ENCODE results near the gene PLA2G4A.

Gene PLA2G4A

GRCh38 chr1:186980400-186980799 is 151.7 kb downstream of the PLA2G4A start:
- DNase-seq (ENCODE audit: extremely low read depth, low read depth), result no peak

GRCh38 chr1:186982116-186982515 is 153.4 kb downstream of the PLA2G4A start:
- no peak for DNase-seq (ENCODE audit: extremely low read depth, low read depth)
- TF ChIP-seq CTCF (IDR thresholded peaks at IDR 0.05; ENCODE audit: low read depth, low read length, missing control alignments), result no peak
- no peak overlapping the region for H3K4me3 ChIP-seq (replicated peaks; ENCODE audit: low read depth, low read length)

More at GRCh38 chr1:186980400-186980799, 151.7 kb downstream of the PLA2G4A start:
- no peak for TF ChIP-seq CTCF (IDR thresholded peaks at IDR 0.05; ENCODE audit: low read depth, low read length, missing control alignments)
- no peak overlapping the region for H3K4me3 ChIP-seq (replicated peaks; ENCODE audit: low read depth, low read length)

- TF ChIP-seq CTCF (IDR thresholded peaks at IDR 0.05; ENCODE audit: low read depth, low read length, missing control alignments), result no peak
- no peak overlapping the region for H3K4me3 ChIP-seq (replicated peaks; ENCODE audit: low read depth, low read length)
- no peak for DNase-seq (ENCODE audit: extremely low read depth, low read depth)
Observed at GRCh38 chr1:186983327-186983726, 154.6 kb downstream of the PLA2G4A start.

- no peak for TF ChIP-seq CTCF (IDR thresholded peaks at IDR 0.05; ENCODE audit: low read depth, low read length, missing control alignments)
- no peak overlapping the region for H3K4me3 ChIP-seq (replicated peaks; ENCODE audit: low read depth, low read length)
- no peak for DNase-seq (ENCODE audit: extremely low read depth, low read depth)
Observed at GRCh38 chr1:186984959-186985358, 156.2 kb downstream of the PLA2G4A start.

GRCh38 chr1:186985889-186986491 is 157.2 kb downstream of the PLA2G4A start:
- DNase-seq (ENCODE audit: extremely low read depth, low read depth), result peak; percentile 49
- no peak overlapping the region for H3K4me3 ChIP-seq (replicated peaks; ENCODE audit: low read depth, low read length)
- peak; percentile 51 for TF ChIP-seq CTCF (IDR thresholded peaks at IDR 0.05; ENCODE audit: low read depth, low read length, missing control alignments)

GRCh38 chr1:186987065-186987464 is 158.3 kb downstream of the PLA2G4A start:
- TF ChIP-seq CTCF (IDR thresholded peaks at IDR 0.05; ENCODE audit: low read depth, low read length, missing control alignments), result no peak
- H3K4me3 ChIP-seq (replicated peaks; ENCODE audit: low read depth, low read length), result no peak overlapping the region
- DNase-seq (ENCODE audit: extremely low read depth, low read depth), result no peak

GRCh38 chr1:186987769-186988168 is 159.0 kb downstream of the PLA2G4A start:
- H3K4me3 ChIP-seq (replicated peaks; ENCODE audit: low read depth, low read length), result no peak overlapping the region
- DNase-seq (ENCODE audit: extremely low read depth, low read depth), result no peak
- TF ChIP-seq CTCF (IDR thresholded peaks at IDR 0.05; ENCODE audit: low read depth, low read length, missing control alignments), result no peak
